GM12864 (cell line): ENCODE results near the gene ZNF70.

Experiments
- DNase-seq: peaks from one replicate; pipeline ENCODE4 v3.0.0-alpha.2; 2011; ENCODE audit warnings: low read depth
- H3K4me3 ChIP-seq: 2 replicates; pipeline ENCODE4 v1.5.1; 2011; ENCODE audit warnings: mild to moderate bottlenecking, low read depth, low read length, control low read depth
- TF ChIP-seq, protein P1 (sequence below): IDR thresholded peaks from 2 replicates; pipeline ENCODE4 v1.5.1; 2011; ENCODE audit warnings: low read depth, mild to moderate bottlenecking, moderate library complexity, low read length, control low read depth, inconsistent platforms; ENCODE audit errors: missing control alignments

ZNF70 gene

DNA sequence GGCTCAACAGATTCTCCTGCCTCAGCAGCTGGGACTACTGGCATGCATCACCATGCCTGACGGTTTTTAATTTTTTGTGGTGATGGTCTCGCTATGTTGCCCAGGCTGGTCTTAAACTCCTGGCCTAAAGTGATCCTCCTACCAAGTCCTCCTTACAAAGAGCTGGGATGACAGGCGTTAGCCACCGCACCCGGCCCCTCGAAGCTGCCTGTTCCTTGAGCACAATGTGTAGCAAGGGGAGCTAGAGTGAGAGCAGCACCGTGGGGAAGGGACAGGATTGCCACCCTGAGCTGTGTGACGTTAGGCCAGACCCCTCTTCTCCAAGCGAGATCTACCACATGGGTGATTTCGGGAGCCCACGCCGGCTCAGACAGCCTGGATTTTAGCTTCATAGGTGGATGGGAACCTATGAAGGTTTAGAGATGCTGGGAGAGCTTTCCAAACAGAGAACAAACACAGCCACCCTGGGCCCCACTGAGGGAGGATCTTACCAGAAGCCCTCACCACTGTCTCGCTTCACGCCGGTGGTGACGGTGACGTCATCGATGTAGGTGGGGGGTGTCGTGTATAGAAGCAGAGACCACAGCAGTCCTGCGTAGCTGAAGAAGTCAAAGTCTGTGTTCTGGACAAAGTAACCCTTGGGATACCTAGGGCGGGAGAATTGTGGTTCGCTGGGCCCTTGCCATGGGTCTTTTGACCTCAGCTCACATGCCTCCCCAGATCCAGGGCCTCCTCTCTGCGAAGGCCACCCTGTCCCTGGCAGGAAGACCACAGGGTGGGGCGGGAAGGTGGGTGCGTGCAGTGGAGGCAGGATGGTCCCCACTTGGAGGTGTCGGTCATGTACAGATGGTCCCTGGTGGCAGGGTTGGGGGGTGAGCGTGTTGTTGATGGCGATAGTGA is 37.0 kb downstream of the ZNF70 start:
- no peak overlapping the region for H3K4me3 ChIP-seq
- TF ChIP-seq, protein P1, sequence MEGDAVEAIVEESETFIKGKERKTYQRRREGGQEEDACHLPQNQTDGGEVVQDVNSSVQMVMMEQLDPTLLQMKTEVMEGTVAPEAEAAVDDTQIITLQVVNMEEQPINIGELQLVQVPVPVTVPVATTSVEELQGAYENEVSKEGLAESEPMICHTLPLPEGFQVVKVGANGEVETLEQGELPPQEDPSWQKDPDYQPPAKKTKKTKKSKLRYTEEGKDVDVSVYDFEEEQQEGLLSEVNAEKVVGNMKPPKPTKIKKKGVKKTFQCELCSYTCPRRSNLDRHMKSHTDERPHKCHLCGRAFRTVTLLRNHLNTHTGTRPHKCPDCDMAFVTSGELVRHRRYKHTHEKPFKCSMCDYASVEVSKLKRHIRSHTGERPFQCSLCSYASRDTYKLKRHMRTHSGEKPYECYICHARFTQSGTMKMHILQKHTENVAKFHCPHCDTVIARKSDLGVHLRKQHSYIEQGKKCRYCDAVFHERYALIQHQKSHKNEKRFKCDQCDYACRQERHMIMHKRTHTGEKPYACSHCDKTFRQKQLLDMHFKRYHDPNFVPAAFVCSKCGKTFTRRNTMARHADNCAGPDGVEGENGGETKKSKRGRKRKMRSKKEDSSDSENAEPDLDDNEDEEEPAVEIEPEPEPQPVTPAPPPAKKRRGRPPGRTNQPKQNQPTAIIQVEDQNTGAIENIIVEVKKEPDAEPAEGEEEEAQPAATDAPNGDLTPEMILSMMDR, result no peak
- no peak for DNase-seq

DNA sequence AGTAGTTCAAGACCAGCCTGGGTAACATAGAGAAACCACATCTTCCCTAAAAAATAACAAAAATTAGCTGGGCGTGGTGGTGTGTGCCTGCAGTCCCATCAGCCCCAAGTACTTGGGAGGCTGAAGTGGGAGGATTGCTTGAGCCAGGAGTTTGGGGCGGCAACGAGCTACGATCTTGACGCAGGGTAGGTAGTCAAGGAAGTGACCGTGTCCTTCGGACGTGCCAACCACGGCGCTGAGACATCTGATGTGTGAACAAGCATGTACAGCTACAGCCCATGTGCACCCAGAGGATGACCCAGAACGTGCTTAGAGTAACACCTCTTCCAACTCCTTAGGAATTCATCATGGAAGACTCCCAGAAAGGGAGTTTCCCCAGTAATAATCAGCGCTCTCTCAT is 38.7 kb downstream of the ZNF70 start:
- DNase-seq, result no peak
- no peak overlapping the region for H3K4me3 ChIP-seq
- TF ChIP-seq, protein P1, result no peak

- TF ChIP-seq, protein P1, result no peak
Observed at GRCh38 chr22:23709107-23709506, 41.8 kb downstream of the ZNF70 start.

GRCh38 chr22:23708270-23708669 is 42.6 kb downstream of the ZNF70 start:
- no peak overlapping the region for H3K4me3 ChIP-seq
- no peak for DNase-seq
- TF ChIP-seq, protein P1, result no peak

More at GRCh38 chr22:23709107-23709506, 41.8 kb downstream of the ZNF70 start:
- H3K4me3 ChIP-seq, result no peak overlapping the region
- no peak for DNase-seq

DNA sequence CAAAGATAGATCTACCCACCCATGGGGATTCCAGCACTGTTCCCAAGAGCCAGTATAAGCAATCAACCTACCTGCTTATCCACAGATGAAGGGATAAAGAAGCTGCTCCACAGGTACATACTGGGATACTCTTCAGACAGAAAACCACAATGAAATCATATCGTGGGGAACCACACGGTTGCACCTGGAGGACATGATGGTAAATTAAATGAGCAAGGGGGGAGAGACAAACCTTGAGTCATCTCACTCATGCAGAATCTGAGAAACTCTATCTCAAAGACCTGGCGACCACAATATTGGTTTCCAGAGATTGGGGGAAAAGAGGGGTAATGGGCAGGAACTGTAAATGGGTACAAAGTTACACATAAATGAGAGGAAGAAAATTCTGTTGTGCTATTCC is 45.6 kb downstream of the ZNF70 start:
- TF ChIP-seq, protein P1, result no peak
- H3K4me3 ChIP-seq, result no peak overlapping the region
- DNase-seq, result no peak

DNA sequence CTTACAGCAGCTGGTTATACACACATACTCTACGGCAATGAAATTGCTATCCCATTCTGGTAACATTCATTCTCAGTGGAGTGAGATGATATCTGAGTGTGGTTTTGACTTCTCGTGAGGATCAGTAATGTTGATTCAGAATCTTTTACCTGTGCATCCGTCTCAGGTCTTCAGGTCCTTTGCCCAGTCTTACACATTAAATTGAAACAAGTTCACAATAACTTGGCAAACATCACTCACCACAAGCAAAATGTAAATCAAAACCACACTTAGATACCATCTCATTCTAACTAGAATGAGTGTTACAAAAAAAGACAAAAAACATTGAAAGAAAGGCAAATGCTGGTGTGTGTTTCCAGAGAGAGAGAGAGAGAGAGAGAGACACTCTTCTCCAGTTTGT is 46.1 kb downstream of the ZNF70 start:
- no peak overlapping the region for H3K4me3 ChIP-seq
- DNase-seq, result no peak
- TF ChIP-seq, protein P1, result no peak

GRCh38 chr22:23704062-23704461 is 46.9 kb downstream of the ZNF70 start:
- no peak for DNase-seq
- H3K4me3 ChIP-seq, result no peak overlapping the region
- TF ChIP-seq, protein P1, result no peak
